AML-193 (cell line): ENCODE measurements around the gene DCAKD.

ENCODE experiments used
- DNase-seq, 2 experiments: peaks; one replicate each; lab custom pipeline; 2025; lab: John Stamatoyannopoulos, UW

DCAKD gene

DNA sequence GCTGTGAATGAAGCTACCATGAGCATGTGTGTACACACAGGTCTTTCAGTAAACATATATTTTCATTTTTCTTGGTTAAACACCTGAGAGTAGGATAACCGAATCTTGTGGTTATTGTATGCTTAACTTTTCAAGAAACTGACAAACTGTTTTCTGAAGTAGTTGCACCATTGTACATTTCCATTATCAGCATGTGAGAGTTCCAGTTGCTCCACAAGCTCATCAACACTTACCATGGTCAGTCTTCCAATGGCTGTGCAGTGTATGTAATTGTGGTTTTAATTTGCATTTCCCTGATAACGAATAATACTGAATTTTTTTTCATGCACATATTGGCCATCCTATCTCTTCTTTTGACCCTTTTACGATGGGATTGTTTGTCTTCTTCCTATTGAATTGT is 52.0 kb downstream of the DCAKD start:
- no peak for DNase-seq

- DNase-seq = no peak
These were observed 52.8 kb downstream of the DCAKD start for GRCh38 chr17:44998646-44999045.

GRCh38 chr17:44997733-44998520 is 53.5 kb downstream of the DCAKD start:
- DNase-seq = no peak

GRCh38 chr17:44996304-44996703 is 55.1 kb downstream of the DCAKD start:
- no peak for DNase-seq

GRCh38 chr17:44995436-44996001 is 55.9 kb downstream of the DCAKD start:
- DNase-seq = no peak

GRCh38 chr17:44992242-44992939 is 59.0 kb downstream of the DCAKD start:
- DNase-seq = no peak

GRCh38 chr17:44990994-44991393 is 60.4 kb downstream of the DCAKD start:
- DNase-seq = no peak

- no peak for DNase-seq
These were observed 61.8 kb downstream of the DCAKD start for GRCh38 chr17:44989552-44990138.

DNA sequence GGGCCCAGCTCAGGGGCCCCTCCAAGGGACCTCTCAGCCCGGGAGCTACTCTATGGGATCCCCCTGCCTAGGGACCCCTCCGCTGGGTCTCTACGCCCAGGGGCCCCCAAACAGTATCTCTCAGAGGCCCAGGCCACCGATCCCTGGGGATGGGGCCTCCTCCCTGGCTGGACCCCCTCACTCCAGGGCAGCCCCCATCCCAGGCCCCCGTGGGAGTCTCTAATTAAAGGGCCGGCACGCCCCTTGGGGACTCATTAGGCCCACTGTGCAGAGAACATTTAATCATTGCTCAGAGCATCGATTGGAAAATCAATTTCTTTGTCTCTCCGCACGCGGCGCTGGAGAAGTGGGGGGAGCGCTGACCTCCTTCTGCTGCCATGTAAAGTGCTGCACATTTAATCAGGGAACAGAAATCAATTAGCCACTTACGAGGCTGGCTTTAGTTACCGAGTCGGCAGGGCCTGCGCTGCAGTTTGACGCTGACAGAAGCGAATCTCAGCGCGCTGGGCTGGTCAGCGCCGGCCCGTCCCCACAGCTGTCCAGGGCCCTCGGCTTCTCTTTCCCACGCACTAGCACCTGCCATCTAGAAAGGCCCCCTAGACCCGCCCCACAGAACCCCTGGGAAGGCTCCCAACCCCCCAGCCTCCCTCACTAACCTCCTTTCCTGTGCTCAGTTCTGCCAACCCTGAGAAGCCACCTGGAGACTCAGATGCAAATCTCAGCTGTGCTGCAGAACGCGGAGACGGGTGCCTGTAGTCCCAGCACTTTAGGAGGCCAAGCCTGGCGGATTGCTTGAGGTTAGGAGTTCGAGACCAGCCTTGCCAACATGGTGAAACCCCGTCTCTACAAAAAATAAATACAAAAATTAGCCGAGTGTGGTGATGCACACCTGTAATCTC is 63.1 kb downstream of the DCAKD start:
- no peak for DNase-seq

DNA sequence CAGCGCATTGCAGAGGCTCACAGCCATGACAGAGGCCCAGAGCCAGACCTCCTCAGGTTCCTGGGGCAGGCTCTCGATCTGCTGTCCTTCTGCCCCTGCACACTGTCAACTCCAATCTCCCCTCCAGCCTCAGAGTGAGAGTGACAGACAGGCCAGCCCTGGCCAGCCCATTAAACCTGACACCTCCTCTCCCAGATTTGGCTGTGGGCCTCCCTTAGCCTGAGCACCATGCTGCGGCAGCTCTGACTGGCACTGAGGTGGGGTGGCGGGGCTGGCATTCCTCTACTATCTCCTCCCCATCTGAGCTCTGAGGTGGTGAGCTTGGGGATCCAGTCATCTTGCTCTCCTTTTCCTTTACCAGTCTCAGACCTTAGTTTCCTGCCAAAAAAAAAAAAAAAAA is 67.9 kb downstream of the DCAKD start:
- DNase-seq = no peak

DNA sequence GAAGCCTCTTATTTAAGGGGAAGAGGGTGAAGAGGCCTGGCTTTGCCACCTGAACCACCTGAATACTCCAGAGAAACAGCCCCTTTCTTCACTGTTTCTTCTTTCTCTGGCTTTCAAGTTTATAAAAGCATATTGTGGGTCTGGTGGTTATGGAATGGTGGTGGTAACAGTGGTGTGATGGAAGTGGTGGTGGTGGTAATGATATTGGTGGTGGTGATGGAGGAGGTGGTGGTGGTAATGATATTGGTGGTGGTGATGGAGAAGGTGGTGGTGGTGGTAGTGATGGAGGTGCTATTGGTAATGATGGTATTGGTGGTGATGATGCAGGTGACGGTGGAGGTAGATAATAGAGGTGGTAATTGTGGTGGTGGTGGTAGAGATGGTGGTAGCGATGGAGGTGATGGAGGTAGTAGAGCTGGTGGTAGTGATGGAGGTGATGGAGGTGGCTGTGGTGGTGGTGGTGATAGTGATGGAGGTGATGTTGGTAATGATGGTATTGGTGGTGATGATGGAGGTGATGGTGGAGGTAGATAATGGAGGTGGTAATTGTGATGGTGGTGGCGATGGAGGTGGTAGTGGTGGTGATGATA is 69.2 kb downstream of the DCAKD start:
- DNase-seq = no peak

DNA sequence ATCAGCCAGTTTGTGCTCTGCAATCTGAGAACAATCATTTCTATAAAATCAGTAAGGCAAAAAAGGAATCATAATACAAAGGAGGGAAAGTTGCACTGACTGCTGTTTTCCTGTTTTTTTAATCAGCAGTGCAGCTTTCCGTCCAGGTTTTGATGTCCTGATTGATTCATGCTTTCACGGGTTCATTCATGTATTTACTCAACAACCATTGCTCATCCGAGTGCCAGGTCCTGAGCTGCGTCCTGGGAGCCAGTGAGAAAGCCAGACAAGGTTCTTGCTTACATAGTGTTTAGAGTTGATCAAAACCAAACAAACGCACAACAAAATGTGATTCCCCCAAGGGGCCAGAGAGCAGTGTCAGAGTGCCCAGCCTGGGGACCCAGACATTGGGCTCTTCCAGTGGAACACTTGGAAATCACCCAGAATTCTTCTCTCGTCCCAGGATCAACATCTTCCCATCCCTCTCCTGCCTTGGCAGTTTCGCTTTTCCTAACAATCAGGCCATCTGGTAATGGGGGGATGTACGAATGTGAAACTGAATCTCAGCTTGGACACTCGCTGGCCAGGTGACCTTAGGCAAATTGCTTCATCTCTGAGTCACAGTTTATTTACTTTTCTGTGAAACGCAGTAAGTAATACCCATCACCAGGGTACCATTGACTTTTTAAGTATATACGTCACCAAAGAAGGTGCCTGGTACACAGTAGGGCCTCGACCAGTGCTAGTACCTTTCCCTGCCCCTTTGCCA is 70.0 kb downstream of the DCAKD start:
- no peak for DNase-seq

- no peak for DNase-seq
These were observed 71.9 kb downstream of the DCAKD start for GRCh38 chr17:44979426-44979995.

GRCh38 chr17:44978807-44979206 is 72.6 kb downstream of the DCAKD start:
- DNase-seq = no peak

DNA sequence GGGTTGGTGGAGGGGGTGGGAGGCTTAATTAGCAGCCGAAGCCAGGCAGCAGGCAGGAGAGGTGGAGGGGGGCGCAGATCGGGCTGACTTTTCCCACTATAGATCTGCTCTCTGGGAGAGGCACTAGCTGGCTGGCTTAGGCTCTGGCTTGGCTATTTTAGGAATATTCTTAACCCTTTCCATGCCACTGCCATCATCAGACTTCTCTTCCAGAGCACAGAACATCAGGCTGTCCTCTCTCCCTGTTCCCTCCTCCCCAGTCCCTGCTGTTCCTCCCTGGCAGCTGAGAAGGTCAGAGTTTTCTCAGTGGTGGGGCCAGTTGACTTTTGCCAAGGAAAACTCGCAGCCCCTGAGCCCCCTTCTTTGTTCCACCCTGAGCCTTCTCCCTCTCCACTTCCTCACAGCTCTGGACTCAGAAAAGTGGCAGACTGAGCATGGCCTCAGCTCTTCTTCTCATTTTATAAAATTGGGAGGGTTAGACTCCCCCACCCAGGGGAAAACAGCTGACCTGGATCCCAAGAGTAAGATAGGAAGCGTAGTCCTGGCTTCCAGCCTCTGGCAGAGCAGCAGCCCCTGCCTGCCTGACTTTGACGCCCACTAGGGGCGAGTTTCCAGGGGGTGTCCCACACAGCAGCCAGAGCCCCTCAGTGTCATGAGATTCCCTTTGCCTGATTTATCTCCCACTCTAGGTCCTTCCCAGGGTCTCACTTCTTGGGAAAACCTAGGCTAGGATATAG is 73.5 kb downstream of the DCAKD start:
- no peak for DNase-seq

- DNase-seq = peak in 1 of 2 experiments; percentile 7
These were observed 74.4 kb downstream of the DCAKD start for GRCh38 chr17:44977065-44977464.

DNA sequence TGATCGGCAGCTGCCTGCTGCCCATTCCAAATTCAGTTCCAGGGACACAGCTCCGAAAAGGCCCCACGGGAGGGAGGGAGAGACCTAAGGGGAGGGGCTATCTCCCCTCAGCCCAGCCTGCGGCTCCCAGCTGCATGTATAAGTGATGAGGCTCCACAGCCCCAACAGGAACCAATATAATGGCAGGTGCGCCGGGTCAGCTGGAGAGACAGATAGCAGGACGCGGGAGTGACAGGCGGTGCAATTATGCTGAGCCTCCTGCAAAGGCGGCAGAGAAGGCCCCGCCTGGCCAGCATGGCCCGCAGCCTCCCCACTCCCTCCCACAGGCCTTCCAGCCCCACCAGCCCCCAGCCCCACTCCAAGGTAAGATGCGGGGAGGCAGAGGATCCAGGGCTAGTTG is 75.2 kb downstream of the DCAKD start:
- no peak for DNase-seq
